Peyer's patch (tissue), 4 donors: Measurements from ENCODE around the gene CHRM1. TPM values are rescaled to one million over a fixed set of nuclear protein-coding genes. Genes with fewer than 3 reads are reported as not detected.

Source experiments
- DNase-seq, 3 donors: peaks; one replicate each; pipeline ENCODE4 v3.0.0-alpha.2; 2017 to 2019
- H3K27ac ChIP-seq, 4 donors: fragments of 200-600 bp; sonication (generic); one replicate each; pipeline ENCODE4 v1.5.1; 2016 to 2019
- H3K27me3 ChIP-seq, 2 donors: fragments of 200-600 bp; sonication (generic); one replicate each; pipeline ENCODE4 v1.5.1; 2019
- H3K36me3 ChIP-seq, 3 donors: fragments of 200-600 bp; sonication (generic); one replicate each; pipeline ENCODE4 v1.5.1; 2016 to 2019
- H3K4me1 ChIP-seq, 4 donors: fragments of 200-600 bp; sonication (generic); one replicate each; pipeline ENCODE4 v1.5.1; 2016 to 2019
- H3K4me3 ChIP-seq, 4 donors: fragments of 200-600 bp; sonication (generic); 1 replicate in 3 of 4; 2 replicates in 1 of 4; pipeline ENCODE4 v1.5.1; 2016 to 2019; ENCODE audit warnings: mild to moderate bottlenecking in 1 of 4
- H3K9me3 ChIP-seq, 4 donors: fragments of 200-600 bp; sonication (generic); one replicate each; pipeline ENCODE4 v1.5.1; 2016 to 2019; ENCODE audit warnings: mild to moderate bottlenecking in 1 of 4
- POLR2A ChIP-seq, 2 donors: fragments of 450-650 bp; IDR thresholded peaks; one replicate each; pipeline ENCODE4 v1.5.1; 2017; ENCODE audit warnings: antibody characterized with exemption in 2 of 2, mild to moderate bottlenecking in 2 of 2, moderate library complexity in 2 of 2
- total RNA-seq, 4 donors: library from RNA; depleted of rRNA; stranded (reverse); fragments of >200 nt; gene quantifications; one replicate each; pipeline ENCODE4 v1.1.0, GENCODE V29; 2016
- TF ChIP-seq, protein P1 (sequence below), 6 experiments: fragments of 450-650 bp in 4 of 6; fragments of 200-600 bp in 2 of 6; sonication (generic) in 1 of 6; IDR thresholded peaks; one replicate each; pipeline ENCODE4 v1.5.1; 2017 to 2019; ENCODE audit warnings: antibody characterized with exemption in 6 of 6, mild to moderate bottlenecking in 3 of 6, moderate library complexity in 1 of 6

CHRM1 gene
- total RNA-seq, 4 donors from 2014 or later = 0.54 to 0.76 TPM; not detected in 2

DNA sequence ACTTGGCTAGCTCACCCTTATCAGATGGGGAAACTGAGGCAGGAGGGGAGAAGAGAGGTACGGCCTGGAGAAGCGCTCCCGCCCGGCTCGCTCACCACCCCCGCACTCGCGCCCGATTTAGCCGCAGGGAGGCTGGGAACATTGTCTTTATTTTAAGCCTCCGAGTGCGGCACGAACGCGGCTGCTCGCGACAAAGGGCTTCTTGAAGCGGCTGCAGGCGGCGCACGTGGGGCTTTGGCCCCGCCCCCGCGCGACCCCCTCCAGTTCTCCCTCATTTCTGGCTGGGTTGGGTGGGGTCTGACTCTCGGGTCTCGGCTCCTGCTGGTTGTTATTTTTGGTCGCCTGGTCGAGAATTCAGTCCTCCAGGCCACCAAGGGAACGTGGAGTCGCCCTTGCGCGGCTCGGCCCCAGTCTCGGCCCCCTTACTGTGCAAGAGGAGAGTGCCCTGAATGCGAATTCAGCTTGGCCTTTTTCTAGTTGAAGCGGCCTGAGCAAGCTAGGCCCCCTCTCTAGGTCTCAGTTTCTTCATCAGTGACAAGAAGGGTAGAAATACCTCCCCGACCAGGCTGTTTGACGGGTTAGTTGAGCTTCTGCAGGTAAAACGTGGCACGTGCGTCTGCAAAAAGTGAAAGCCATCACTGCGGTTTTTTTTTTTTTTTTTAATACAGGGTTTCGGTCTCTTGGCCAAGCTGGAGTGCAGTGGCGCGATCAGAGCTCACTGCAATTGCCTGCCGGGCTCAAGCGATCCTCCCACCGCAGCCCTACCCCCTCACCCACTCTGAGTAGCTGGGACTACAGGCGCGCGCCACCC, 2.6 kb upstream of the CHRM1 start:
- H3K4me1 ChIP-seq = peaks cover 4 to 32% (median 14%) of the 10 kb centered on the region in 4 donors

DNA sequence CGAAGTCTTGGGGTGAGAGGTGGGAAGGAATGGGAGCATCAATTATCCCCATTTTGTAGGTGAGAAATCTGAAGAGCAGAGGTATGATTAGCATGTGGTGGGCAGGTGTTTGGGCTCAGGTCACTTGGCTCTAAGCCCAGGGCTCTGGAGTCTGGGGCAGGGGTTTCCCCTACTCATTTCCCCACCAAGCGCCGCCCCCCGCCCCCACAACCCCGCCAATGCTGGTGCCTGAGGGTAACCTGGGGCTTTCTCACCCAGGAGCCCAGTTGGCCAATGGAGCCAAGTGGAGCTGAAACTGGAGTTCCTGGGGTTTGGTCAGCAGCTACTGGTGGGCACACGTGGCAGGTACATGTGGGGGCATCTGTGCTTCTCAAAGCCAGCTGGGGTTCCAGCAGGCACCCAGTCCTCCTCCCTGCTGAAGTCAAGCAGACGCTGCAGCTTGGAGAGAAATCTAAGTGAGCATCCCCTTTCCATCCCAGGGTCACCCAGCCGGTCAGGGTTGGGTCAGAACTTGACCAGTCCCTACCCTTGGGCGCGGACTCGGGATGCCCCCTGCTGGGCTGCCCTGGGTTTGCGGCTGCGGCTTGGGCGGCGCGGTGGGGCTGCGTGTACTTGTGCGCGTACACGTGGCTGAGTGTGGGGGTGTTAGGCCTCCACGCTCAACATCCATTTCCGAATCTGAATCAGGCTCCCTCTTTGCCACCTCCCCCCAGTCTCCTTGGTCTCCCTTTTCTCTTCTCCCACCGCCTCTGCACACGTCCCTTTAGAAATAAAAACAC, 1.7 kb upstream of the CHRM1 start:
- Histone ChIP-seq H3K4me3 (peak overlapping the region in 2 of 4 donors; percentile 22 to 26), H3K27ac (no peak overlapping the region), H3K4me1 (peaks cover 4 to 32% (median 14%) of the 10 kb centered on the region in 4 donors), H3K27me3 (peaks cover 0 to 48% of the 10 kb centered on the region in 2 donors), H3K36me3 (no peaks in the 10 kb centered on the region), H3K9me3 (no peaks in the 10 kb centered on the region)
- TF ChIP-seq POLR2A (IDR thresholded peaks at IDR 0.05) = no peak
- TF ChIP-seq, protein P1, sequence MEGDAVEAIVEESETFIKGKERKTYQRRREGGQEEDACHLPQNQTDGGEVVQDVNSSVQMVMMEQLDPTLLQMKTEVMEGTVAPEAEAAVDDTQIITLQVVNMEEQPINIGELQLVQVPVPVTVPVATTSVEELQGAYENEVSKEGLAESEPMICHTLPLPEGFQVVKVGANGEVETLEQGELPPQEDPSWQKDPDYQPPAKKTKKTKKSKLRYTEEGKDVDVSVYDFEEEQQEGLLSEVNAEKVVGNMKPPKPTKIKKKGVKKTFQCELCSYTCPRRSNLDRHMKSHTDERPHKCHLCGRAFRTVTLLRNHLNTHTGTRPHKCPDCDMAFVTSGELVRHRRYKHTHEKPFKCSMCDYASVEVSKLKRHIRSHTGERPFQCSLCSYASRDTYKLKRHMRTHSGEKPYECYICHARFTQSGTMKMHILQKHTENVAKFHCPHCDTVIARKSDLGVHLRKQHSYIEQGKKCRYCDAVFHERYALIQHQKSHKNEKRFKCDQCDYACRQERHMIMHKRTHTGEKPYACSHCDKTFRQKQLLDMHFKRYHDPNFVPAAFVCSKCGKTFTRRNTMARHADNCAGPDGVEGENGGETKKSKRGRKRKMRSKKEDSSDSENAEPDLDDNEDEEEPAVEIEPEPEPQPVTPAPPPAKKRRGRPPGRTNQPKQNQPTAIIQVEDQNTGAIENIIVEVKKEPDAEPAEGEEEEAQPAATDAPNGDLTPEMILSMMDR (IDR thresholded peaks at IDR 0.05) = peak in 2 of 6 experiments; percentile 18 to 23
- no peak for DNase-seq

More for the DNA sequence above, 2.6 kb upstream of the CHRM1 start:
- H3K36me3 ChIP-seq = no peaks in the 10 kb centered on the region
- peak overlapping the region in 3 of 4 donors; percentile 22 to 26 (median 26) for H3K4me3 ChIP-seq
- TF ChIP-seq, protein P1 (IDR thresholded peaks at IDR 0.05) = no peak
- TF ChIP-seq POLR2A (IDR thresholded peaks at IDR 0.05) = no peak
- DNase-seq = peak in 1 of 3 donors; percentile 42
- H3K27me3 ChIP-seq = peaks cover 0 to 48% of the 10 kb centered on the region in 2 donors
- no peaks in the 10 kb centered on the region for H3K9me3 ChIP-seq
- H3K27ac ChIP-seq = no peak overlapping the region

DNA sequence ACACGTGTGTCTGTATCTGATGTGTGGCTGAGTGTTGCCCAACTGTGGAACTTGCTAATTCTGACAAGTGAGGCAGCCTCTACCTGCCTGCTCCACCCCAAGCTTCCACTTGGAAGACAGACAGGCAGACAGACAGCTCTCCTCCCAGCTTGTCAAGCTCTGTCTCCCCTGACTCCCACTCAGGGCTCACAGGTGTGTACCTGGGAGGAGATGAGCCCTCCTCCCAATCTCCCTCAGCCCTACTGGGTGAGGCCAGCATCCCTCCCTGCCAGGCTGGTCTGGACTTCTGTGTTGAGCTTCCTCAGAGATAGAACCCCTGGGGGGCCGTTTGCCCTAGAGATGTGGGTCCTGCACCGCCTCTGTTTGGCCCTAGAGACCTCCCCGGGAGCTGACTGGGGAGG, 1.0 kb upstream of the CHRM1 start:
- Histone ChIP-seq H3K4me3 (no peak overlapping the region), H3K27ac (no peak overlapping the region), H3K9me3 (no peaks in the 10 kb centered on the region), H3K27me3 (peaks cover 0 to 47% of the 10 kb centered on the region in 2 donors), H3K36me3 (no peaks in the 10 kb centered on the region), H3K4me1 (peaks cover 4 to 32% (median 14%) of the 10 kb centered on the region in 4 donors)
- no peak for TF ChIP-seq POLR2A (IDR thresholded peaks at IDR 0.05)
- TF ChIP-seq, protein P1 (IDR thresholded peaks at IDR 0.05) = no peak
- DNase-seq = no peak

GRCh38 chr11:62921573-62922188, 518 bp upstream of the CHRM1 start:
- H3K27me3 ChIP-seq = peaks cover 0 to 42% of the 10 kb centered on the region in 2 donors

More at GRCh38 chr11:62921573-62922188, 518 bp upstream of the CHRM1 start:
- TF ChIP-seq, protein P1 (IDR thresholded peaks at IDR 0.05) = no peak
- no peak for TF ChIP-seq POLR2A (IDR thresholded peaks at IDR 0.05)
- H3K36me3 ChIP-seq = no peaks in the 10 kb centered on the region
- H3K27ac ChIP-seq = no peak overlapping the region
- peak overlapping the region in 1 of 4 donors; percentile 22 for H3K4me3 ChIP-seq
- peaks cover 4 to 27% (median 13%) of the 10 kb centered on the region in 4 donors for H3K4me1 ChIP-seq
- H3K9me3 ChIP-seq = no peaks in the 10 kb centered on the region
- DNase-seq = no peak
